ENCODE measurements around the gene NUDT15. TPM values are rescaled to one million over a fixed set of nuclear protein-coding genes. Genes with fewer than 3 reads are reported as not detected.

The NUDT15 gene
- total and polyA plus RNA-seq, 2 of the 8 experiments (the other 6 are each of a cell fraction or from before 2014, with no cell fraction given): 37.8 to 65.9 TPM

DNA sequence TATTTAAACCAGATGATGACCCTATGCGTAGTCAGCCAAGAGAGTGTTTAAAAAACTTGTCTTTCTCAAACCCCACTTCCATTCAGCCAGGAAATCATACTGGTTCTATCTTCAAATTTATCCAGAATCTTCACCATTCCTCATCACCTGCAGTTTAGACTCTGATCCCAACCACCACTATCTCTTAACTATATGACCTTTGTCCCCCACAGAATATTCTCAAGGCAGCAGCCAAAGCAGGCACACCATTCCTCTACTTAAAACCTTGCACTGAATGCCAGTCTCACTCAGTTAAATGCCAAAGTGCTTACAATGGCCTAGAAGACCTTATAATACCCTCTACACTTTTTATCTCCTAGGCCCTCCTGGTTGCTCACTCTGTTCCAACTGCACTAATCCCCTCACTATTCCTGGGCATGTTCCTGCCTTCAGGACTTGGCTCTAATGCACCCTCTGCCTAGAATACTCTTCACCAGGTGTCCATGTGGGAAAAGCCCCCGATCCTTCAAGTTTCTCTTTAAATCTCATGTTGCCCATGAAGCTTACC, 46.5 kb upstream of the NUDT15 start (continued):
- TF ChIP-seq MAFK (IDR thresholded peaks at IDR 0.05; ENCODE audit: low read depth, low read length) (no peak), TBP (IDR thresholded peaks at IDR 0.05; ENCODE audit: low read depth, low read length) (no peak), RBBP5 (IDR thresholded peaks at IDR 0.05; ENCODE audit: borderline replicate concordance, low read depth, low read length) (no peak), HDAC2 (IDR thresholded peaks at IDR 0.05; ENCODE audit: borderline replicate concordance in 1 of 2, low read depth in 2 of 2, low read length in 2 of 2) (no peak), KDM5A (IDR thresholded peaks at IDR 0.05; ENCODE audit: low read length) (no peak)
- TF ChIP-seq, protein P1, sequence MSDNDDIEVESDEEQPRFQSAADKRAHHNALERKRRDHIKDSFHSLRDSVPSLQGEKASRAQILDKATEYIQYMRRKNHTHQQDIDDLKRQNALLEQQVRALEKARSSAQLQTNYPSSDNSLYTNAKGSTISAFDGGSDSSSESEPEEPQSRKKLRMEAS (IDR thresholded peaks at IDR 0.05): no peak
